CD4-positive, alpha-beta T cell treated with Interleukin-15 for 4 hours (primary cell): Measurements from ENCODE around the gene CYTH3.

Experiments used
- DNase-seq: peaks from one replicate; pipeline ENCODE4 v3.0.0-alpha.2; 2020; ENCODE audit warnings: low spot score

The CYTH3 gene

DNA sequence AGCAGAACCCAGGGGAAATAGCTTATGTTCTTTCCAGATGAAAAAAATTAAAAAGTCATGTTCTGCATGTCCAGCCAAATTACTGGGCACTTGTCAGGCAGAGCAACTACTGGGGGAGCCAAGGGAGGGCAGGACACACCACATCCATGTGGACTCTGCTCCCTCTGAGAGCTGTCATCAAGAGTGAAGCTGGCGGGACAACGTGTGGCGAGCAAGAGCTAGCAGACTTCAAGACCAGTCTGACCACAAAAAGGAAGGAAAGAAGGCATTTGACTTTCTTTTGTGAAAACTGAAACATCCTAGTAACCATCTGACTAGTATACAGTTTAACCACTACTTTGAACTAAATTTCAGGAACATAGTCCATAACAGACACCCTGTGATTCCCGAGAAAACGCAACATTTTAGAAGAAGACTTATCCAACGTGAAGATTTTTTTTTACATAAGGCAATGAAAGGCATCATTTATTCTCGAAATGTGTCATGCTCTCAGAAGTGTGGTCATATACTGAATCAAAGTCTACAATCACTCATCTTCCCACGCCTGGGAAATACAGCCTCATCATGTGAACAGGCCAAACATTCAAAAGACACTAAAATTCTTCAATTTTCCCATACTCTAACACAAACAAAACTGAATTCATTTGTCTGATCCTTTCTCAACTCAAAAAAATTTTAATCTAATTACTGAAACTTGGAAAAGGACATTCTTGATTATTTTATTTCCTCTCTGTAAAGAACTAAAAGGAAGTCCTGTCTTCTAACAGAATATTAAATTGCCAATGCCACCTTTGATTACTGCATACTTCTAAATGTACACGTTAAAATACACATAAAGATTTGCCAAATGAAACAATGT lies 15.5 kb downstream of the CYTH3 start:
- DNase-seq: no peak

DNA sequence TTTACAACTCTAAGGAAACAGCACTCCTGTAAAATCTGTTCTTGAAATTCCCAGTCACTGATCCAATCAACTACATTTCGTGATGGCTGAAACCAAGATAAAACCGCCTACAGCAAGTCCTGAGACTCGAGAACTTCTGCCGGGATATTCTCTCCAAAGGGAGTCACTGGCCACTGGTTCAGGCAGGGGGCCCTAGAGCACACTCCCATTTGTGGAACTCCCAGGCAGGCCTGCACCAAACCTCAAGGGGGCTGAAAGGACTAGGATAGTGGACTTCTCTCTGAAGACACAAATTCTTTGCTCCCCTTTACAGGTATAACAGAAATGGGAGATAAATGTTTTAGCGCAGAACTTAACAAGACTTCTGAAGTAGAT lies 16.3 kb downstream of the CYTH3 start:
- DNase-seq: no peak

DNA sequence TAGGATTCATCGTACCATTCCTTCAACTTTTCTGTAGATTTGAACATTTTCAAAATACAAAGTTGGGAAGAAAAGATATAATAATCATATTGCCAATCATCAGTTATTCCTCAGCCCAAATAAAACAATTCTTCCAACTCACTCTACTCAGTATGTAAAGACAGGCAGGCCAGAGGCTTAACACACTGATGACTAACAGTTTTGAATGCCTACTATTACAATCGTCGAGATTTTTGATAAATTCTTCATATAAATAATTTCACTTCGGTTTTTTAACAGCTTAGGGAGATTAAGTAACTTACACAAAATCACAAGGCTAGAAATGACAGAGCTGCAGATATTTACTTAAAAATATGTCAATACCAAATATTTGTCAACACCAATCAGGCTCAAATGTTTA lies 17.6 kb downstream of the CYTH3 start:
- DNase-seq: no peak

DNA sequence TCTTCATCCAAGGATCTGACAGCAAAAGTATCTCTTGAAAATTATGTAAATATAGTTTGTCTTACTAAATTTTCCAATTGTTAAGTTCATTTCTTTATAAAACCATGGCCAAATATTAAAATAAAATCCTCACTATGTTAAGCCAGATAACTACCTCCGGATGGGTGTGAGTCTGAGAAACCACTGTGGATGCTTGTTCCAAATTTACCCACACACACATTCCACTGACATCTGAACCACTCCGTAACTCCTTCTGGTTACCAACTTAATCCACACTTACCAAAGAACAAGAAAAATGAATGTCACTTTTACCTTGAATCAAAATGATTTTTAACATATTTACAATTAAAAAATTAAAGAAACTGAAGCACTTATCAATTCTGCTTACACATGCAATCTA lies 19.7 kb downstream of the CYTH3 start:
- DNase-seq: no peak

DNA sequence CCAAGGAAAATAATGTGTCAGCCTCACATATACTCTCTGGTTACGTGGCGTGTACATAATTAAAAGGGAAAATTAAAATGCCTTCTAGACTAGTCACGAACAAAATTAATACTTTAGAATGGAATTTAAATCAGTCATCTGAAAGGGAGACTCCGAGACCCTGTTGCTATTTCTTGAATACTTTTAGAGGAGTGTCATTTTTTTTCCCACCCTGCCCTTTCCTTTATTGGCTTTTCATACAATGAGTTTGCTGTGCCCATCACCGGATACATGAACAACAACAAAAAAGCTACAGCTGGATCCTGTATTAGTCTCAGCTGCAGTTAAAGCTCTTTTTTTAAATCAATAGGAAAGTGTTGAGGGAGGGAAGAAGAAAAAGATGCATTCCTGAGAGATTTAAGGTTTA lies 20.1 kb downstream of the CYTH3 start:
- DNase-seq: no peak

DNA sequence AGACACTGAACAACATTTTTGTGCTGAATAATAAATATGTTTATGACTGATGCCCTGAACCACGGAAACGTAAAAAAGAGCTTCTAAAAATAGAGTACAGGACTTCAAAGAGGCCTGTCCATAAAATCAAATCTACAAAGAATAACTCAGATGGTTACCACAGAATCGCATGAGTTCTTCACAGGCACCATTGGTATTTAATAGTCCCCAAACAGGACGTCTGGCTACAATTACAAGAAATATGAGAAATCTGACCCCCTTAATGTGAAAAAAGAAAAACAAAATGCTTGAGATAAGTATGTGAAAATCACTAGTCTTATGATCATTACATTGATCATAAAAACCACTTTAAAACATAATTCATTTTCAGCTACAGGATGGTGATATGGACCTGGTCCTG lies 20.8 kb downstream of the CYTH3 start:
- no peak for DNase-seq

DNA sequence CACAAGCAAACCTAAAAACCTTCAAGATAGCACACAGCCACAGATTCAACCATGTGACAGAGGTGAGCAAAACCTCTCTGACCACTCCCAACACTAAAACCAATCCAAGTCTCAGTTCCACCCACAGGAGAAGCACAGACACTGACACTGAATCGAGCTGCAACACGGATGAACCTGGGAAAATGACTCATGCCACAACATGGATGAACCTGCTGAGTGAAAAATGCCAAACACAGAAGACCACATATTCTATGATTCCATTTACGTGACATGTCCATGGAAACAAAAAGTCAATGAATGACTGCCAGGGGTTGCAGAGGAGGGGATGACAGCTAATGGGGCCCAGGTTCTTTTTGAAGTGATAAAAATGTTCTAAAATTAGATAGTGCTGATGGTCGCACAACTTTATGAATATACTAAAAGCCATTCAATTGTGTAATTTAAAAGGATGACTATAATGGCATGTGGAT lies 22.0 kb downstream of the CYTH3 start:
- no peak for DNase-seq

DNA sequence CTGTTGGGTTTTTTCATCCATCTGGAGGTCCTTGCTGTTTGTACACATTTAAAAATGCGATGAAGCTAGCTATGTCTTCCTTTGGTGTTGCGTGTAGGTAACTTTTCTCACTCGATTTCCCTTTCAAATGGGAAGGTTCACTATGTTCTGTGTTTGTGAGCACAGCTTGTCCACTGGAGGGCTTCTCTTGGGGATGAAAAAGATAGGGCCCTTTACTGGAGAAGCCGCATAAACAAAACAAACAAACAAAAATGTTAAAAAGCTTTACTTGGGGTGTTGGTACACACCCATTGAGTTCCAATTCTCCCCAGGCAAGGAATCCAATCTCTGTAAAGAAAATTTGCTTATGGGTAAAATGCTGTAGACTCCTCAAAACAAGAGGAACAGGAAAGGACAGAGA lies 23.4 kb downstream of the CYTH3 start:
- DNase-seq: no peak

DNA sequence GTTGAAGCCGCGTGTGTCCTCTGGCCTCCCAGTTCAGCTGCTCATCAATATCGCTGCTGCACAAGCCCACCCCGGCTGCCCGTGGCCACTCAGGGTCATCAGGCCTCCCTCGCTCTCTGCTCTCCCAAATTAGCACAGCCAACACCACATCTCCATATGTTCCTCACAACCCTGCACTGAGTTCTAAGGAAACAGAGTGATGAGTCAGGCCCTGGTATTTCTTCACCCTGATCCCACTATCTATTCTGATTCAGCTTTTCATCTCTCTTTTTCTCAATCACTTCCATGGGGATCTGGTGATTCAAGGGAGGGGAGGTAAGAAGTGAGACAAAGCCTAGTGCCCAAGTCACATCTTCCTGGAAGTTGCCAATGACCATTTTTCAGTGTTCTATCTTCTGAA lies 23.8 kb downstream of the CYTH3 start:
- no peak for DNase-seq

DNA sequence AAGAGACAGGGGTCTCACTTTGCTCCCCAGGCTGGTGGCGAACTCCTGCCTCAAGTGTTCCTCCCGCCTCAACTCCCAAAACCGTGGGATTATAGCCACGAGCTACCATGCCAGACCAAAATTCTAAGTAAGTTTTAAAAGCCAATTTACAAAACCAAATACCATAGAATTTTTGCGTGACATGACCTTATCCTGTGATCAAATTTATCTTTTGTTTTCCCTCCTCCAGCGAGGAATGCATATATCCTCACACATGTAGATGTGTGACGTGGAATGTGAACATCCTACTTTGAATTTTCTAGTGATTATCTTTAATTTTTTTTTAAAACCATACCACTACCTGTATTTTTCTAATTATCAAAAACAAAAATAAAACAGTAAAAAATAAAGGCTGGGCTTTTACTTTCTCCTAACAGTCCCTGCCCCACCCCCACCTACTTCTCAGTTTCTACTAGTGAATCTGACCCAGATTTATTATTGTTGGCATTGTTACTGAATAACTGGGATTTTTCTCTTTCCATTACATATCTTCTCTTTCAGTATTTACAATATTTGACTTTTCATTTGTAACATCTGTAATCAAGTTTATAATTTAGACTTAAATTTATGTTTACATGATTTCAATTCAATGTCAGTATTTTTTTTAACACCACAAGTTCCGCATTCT lies 26.0 kb downstream of the CYTH3 start:
- DNase-seq: no peak

DNA sequence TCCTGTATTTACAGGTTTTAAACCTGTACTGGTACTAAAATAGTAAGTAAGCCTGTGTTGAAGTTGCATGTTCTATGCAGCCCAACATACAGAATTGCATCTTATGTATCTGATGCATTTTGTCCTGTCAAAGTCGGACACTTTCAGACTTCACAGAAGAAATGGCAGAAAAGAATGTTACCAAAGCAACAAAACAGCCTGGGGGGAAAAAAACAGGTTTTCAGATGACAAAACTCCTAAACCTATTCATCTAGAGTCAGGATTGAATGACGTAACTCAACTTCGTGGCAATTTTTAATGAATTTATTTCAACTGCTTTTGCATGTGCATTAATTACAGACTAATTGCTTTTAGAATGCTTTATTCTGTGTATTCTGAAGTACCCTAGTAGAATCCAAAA lies 28.4 kb downstream of the CYTH3 start:
- DNase-seq: no peak

DNA sequence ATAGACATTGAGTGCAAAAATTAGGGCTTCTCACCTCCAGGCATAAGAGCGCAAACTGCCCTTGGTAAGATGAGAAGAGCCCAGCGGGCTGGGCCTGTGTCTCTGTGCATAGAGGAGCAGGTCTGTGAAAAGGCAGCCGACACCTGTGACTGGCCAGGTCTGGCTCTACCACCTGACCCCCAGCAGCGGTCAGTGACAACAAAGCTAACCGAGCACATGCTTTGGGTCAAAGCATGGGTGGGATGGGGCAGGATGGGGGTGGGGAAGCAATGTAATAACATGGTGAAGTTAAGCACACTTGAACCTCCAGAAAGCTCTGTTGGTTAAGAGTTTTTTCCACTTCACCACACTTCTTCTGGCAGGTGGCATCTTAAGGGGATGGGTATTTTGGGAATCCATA lies 29.3 kb downstream of the CYTH3 start:
- no peak for DNase-seq

DNA sequence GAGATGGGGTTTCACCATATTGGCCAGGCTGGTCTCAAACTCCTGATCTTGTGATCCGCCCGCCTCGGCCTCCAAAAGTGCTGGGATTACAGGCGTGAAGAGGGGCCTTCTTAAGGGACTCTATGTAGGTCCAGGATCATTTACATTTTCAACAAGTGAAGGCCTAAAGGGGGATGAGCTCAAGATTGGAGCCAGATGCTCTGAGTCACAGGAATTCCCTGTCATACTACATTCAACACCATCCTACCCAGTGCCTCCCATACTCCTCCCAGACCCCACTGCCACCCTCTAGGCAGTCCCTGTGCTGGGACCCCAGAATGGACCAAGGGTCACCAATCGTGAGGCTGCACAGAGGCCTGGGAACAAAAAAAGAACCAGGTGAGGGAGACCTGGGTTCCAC lies 29.9 kb downstream of the CYTH3 start:
- no peak for DNase-seq

DNA sequence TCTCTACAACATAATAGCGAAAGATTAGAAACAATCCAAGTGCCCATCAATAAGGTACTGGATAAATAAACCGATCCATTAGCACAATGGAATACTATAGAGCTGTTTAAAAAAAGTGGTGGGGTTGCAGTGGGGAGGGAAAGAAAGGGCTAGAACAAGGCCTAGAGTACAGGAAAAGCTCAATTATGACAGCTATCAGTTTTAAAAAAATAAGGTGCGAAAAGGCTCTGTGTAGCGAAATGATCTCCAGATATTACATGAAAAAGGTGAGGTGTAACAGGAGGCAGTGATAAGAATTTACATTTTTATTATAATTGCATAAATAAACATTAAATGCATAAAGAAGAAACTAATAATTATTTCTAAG lies 30.8 kb downstream of the CYTH3 start:
- DNase-seq: no peak

DNA sequence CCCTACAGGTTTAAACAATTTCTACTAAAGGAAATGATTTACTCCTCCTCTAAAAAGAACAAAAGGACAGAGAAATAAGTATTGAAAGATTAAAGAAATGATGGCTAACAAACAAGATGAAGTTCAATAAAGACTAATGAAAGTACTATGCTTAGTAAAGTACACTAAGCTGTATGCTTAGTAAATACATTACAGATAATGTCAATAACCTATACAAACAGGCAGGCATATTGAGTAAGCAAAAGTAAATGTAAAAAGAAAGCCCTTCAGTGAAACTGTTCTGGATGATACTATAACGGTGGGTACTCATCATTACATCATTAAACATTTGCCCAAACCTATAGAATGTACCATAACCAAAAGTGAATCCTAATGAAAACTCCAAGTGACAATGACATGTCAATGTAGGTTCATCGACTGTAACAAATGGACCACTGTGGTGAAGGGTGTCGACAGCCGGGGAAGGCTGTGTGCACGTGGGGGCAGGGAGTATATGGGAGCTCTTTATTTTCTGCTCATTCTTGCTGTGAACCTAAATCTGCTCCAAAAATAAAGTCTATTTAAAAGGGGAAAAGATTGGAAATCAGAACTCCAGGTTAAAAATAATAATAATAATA lies 34.0 kb downstream of the CYTH3 start:
- DNase-seq: no peak

DNA sequence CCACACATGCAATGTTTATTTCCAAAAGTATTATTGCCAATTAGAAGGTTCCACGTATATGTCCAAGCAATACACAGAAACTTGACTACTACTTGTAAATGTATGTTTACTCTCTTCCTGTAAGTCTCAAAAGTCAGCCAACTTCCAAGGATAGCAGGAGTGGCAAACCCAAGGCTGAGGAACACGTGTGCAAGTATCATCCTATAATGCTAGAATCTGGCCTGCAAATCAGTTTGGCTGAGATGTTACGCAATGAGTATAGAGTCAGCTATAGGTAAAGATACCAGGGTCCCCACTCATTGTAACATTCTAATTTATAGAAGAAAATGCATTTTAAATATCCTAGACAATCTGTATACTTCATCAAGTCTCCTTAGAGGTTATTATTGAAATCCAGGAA lies 34.7 kb downstream of the CYTH3 start:
- DNase-seq: no peak

DNA sequence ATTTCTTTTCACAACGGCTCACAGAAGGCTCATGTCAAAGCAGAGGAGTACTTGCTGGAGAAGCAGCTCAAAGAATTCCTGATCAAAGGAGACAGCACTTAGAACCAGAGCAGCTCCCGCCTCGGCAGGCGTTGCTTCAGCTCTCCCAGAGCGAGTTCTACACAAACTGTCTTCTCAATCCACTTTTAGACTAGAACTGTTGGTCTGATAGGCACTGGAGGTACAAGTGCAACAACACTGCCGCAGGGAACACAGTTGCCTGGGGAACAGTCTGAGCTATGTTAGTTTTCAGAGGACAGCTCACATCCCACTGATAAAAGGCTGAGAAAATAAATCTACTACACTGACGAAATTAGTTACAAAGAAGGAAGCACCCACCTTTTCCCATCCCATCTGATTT lies 35.4 kb downstream of the CYTH3 start:
- no peak for DNase-seq

DNA sequence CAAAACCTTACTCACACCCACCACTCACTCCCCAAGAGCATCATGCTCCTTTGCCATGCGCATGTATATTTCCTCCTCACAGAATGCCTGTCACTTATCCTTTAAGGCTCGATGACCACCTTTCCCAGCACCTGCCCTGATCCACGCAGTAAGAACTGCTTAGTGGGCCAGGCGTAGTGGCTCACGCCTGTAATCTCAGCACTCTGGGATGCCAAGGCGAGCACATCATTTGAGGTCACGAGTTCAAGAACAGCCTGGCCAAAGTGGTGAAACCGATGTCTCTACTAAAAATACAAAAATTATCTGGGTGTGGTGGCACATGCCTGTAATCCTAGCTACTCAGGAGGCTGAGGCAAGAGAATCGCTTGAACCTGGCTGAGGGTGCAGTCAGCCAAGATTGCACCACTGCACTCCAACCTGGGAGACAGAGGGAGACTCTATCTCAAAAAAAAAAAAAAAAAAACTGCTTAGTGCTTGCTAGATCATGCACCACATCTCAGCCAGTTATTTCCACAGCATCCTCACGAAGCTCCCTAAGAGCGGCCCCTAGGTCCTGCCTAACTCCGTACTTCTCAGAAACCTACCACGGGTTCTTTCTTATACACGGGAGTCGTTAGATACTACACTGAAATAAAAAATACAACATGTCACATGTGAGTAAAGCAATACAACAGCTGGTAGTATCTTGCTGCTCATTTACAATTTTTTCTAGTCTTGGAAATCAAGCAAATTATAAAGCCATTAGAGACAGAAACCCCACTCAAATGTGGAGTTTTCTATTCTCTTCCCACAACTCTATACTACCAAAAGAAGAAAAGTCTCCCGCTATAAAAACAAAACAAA lies 37.2 kb downstream of the CYTH3 start:
- no peak for DNase-seq

DNA sequence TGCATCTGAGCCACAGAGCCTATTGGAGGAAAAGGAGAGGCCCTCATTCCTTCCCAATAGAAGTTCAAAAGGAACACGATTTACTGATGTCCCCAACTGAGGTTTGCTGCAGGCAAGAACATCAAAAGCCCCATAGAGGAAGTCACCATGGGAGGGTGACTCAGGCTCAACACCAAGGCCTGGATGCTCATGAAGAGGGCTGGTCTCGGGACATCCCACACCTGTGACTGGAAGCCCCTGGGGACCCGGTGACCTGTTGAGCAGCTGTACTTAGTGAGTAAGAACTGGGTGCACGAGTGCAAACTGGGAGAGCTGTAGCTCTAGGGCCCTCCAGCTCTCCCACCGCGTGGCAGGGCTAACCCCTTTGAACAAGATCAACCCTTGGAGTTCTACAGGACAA lies 38.0 kb downstream of the CYTH3 start:
- DNase-seq: peak; percentile 30

DNA sequence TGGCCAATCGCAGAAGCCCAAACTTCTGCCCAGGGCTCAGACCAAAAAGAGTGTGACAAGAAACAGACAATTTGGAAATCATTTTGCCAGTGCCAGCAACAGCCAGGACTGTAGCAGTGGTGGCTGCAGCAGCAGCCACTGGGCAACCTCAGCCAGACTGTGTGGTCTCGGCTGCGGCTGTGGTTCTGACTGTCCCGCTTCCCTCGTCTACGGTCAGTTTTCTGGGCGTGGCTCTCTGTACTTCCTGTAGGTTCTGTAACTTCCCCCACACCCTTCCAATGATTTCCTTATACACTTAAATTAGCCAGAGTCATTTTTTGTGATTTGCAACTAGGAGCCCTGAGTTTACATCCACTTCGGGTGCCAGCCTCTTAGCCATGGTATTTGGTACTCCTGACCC lies 39.9 kb downstream of the CYTH3 start:
- DNase-seq: peak; percentile 22

DNA sequence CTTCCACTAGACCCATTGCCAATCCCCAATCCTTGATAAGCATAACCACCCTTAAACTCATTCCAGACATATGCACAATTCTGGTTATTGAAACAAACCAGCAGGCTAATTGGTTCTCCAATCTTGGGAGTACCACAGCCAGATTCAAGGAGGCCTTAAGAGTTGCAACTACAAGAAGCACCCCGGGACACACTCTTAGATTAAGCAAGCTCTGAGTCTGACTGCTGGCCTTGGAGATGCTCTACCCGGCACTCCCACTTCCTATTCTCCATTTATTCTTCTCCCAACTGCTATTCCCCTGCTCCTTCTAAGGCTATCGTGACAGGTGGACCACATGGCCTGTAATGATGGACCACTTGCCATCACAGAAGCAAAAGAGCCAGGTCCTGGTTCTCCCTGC lies 40.3 kb downstream of the CYTH3 start:
- DNase-seq: no peak

DNA sequence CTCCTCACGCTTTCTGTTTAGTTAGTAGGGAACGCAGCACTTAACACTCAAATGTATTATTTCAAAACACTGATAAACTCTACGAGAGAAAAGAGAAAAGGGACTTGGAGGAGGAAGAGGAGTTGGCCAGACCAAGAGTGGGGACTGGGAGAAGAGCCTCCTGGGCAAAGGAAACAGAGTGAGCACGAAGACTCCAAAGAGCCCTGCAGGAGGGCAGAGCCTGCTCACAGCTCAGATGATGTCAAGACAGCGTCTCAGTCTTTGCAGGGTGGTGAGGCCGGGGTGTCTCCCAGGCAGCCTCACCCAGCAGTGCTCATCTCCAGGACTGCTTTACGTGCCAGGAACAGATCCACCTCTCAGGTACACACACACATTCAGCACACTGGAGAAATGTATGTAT lies 41.2 kb downstream of the CYTH3 start:
- no peak for DNase-seq
